ENCODE results near the gene RBM17.

DNA sequence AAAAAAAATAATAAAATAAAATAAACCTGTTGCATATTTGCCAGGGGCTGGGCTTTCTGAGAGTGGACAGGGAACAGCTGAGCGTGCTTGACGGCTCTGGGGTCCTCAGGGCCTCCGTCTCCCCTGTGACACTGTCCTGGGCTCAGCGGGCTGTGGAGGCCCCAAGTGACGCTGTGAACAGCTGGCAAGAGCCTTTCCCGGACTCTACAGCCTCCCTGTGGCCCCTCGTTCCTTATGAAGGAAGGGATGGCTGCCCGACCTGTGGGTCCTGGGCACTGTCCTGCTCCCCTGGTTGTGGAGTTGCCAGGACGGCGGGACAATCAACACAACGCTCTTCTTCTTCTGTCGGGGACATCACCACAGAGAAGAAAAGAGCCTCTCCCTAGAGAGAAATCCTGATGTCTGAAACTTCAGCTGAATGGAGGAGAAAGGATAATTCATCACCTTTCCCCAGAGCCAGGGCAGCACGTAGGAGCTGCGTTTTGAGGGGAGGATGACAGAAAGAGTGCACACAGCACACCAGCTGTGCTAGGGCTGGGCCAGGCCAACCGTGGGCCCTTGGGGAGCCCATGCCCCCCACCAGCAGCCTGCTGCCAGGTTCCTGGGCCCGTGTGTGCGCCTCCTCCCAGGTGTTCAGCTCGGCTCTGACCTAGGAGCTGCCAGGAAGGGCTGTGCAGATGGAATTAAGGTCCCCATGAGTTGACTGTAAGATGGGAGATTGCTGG, 45.4 kb downstream of the RBM17 start:
- no peak for TF ChIP-seq CTCF (IDR thresholded peaks at IDR 0.05)
- no peak for TF ChIP-seq POLR2A (IDR thresholded peaks at IDR 0.05)
